ENCODE results near the gene XRN2. TPM values are rescaled to one million over a fixed set of nuclear protein-coding genes. Genes with fewer than 3 reads are reported as not detected.

XRN2 gene
- total RNA-seq, 2 donors from 2014 or later, result 77.9 to 81.8 TPM

DNA sequence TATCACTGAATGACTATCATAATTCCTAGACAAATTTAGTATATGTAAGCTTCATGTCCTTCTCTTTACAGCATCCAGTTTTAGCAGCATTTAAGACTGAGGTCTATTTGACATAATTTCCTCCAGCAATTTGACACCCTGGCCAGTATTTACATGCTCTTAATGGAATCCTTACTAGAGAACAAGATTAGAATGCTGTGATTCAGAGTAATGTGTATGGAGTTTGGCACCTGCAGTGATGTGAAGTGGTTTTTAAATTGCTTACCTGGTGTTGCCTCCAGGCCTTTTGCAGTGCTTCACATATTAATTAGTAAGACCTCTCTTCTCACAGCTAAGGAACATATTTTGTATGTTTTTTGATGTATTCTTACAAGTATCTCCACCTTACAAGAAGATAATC, 84.4 kb downstream of the XRN2 start:
- no peak overlapping the region for H3K27ac Mint-ChIP-seq
- DNase-seq (no peak), ATAC-seq (replicated peaks in 1 of 2) (no peak)
- H3K4me1 Mint-ChIP-seq (ENCODE audit: low read depth), result peaks cover 9% of the 10 kb centered on the region
- H3K36me3 Mint-ChIP-seq (ENCODE audit: insufficient read depth in 2 of 2), result peaks cover 2 to 13% of the 10 kb centered on the region in 2 donors
- H3K9me3 Mint-ChIP-seq, result no peaks in the 10 kb centered on the region
- H3K27me3 Mint-ChIP-seq (ENCODE audit: low read depth), result peaks cover 17% of the 10 kb centered on the region
- no peak overlapping the region for H3K4me3 Mint-ChIP-seq

DNA sequence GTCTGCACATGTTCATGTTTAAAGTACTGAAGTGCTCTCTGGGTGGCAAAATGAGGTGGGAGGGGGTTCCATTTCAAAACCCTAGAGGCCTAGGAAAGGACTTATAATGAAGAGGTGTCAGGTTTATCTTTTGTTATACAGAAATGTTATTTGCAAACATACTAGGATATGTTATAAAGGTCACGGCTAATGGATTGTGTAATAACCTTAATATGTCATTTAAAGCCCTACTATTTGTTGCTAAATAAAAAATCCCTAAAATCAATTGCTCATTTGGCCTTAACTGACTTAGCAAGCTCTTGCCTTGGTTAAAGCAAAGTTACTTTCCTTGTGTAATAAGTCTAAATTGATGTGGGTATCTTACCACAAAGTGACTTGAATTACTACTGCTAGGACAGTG, 85.4 kb downstream of the XRN2 start:
- no peak overlapping the region for H3K4me3 Mint-ChIP-seq
- no peak overlapping the region for H3K27ac Mint-ChIP-seq
- H3K36me3 Mint-ChIP-seq (ENCODE audit: insufficient read depth in 2 of 2), result peaks cover 2 to 11% of the 10 kb centered on the region in 2 donors
- no peak for DNase-seq
- no peak for ATAC-seq (replicated peaks in 1 of 2)
- no peaks in the 10 kb centered on the region for H3K9me3 Mint-ChIP-seq
- H3K4me1 Mint-ChIP-seq (ENCODE audit: low read depth), result peaks cover 19% of the 10 kb centered on the region
- peaks cover 27% of the 10 kb centered on the region for H3K27me3 Mint-ChIP-seq (ENCODE audit: low read depth)

DNA sequence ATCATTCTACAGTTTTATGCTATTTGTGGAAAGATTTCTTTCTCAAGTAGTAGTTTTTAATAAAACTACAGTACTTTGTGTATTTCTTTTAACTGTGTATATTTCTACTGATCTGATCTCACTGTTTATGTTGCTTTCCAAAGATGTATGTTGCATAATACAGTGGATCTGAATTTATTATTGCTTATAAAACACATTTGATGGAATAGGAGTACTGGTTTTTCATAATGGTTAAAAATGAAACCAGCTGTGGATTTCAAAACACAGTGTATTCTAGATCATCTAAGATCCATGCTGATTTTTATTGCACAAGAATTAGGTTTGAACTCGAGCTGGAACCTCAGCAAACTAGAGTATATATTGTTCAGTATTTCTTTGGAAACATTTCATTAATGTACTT, 86.2 kb downstream of the XRN2 start:
- ATAC-seq (replicated peaks in 1 of 2) (no peak), DNase-seq (no peak)
- Mint-ChIP-seq H3K4me1 (ENCODE audit: low read depth) (peaks cover 20% of the 10 kb centered on the region), H3K9me3 (no peaks in the 10 kb centered on the region), H3K36me3 (ENCODE audit: insufficient read depth in 2 of 2) (peaks cover 2 to 10% of the 10 kb centered on the region in 2 donors), H3K27me3 (ENCODE audit: low read depth) (peaks cover 36% of the 10 kb centered on the region), H3K27ac (no peak overlapping the region), H3K4me3 (no peak overlapping the region)

DNA sequence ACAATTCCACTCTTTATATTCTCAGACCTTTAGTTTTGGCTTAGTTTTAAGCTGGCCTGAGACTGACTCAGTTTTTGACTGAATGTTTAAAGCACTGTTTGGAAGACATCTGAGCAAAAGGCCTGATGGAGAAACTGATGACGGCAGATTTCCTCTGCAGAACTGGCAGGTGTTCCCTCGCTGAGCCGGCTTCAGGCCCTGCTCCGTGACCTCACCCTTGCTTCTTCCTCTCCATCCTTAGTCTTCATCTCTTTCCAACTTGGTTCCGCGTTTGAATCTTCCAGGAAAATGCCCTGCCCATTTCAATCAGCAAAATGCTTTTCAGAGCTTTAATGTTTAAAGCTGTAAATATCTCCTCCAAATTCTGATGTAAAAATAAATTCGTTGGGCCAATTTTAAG, 87.6 kb downstream of the XRN2 start:
- Mint-ChIP-seq H3K27me3 (ENCODE audit: low read depth) (peaks cover 44% of the 10 kb centered on the region), H3K27ac (no peak overlapping the region), H3K36me3 (ENCODE audit: insufficient read depth in 2 of 2) (peaks cover 2 to 12% of the 10 kb centered on the region in 2 donors), H3K9me3 (no peaks in the 10 kb centered on the region), H3K4me3 (no peak overlapping the region), H3K4me1 (ENCODE audit: low read depth) (peaks cover 27% of the 10 kb centered on the region)
- DNase-seq (no peak), ATAC-seq (replicated peaks in 1 of 2) (no peak)

DNA sequence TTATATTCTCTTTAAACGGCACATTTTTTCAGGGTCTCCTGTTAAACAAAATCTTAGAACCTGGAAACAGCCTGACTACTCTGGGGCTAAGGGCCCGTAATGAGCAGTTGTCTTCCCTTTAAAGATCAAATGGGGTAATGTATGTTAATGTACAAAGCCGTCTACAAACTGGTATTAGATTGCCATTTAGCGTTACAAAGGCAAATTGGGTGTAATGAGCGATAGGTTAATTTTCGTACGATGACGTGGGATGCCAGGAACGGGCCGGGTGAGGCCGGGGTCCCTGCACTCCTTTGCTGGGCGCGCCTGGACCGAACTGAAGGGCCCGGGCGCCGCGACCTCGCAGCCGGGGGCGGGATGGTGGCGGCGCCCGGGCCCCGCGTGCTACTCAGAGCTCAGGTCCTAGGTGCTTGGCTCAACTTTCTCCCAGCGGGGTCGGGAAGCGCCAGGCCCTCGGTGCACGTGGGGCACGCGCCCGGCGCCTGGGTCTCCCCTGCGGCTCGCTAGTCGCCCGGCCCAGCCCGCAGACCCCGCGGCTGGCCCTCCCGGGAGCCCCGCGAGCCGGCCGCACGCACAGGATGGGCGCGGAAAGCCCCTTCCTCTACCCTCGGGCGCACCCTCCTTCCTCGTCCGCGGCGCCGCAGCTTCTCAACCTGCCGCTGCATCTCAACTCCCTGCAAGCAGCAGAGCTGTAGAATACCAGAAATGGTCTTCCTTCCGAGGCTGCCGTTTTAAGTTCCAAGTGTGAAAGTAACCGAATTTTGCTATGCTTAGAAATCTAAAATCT, 88.2 kb downstream of the XRN2 start:
- ATAC-seq (replicated peaks in 1 of 2), result peak in 1 of 2 donors; percentile 35
- Mint-ChIP-seq H3K4me3 (peak overlapping the region; percentile 68 to 78), H3K9me3 (no peaks in the 10 kb centered on the region), H3K27ac (peak overlapping the region; percentile 63), H3K4me1 (ENCODE audit: low read depth) (peaks cover 27% of the 10 kb centered on the region), H3K27me3 (ENCODE audit: low read depth) (peaks cover 44% of the 10 kb centered on the region), H3K36me3 (ENCODE audit: insufficient read depth in 2 of 2) (peaks cover 2 to 12% of the 10 kb centered on the region in 2 donors)
- peak; percentile 7 to 26 for DNase-seq

DNA sequence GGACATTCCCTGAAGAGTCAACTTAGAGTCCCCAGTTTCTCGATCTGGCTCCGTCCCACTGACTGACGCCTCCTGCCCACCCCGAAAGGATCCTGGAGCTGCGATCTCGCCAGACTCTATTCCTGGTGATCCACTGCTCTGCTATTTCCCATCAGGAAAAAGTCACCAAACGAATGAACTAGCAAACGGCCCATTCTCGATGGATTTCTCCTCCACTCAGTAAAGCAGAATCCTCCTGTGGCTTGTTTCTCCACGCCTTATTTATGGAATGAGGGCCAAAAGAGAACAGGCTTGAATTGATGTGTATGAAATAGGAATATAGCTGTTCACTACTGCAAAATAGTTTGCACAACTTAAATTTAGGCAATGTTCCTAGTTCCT, 88.8 kb downstream of the XRN2 start:
- no peak for DNase-seq
- peaks cover 27% of the 10 kb centered on the region for H3K4me1 Mint-ChIP-seq (ENCODE audit: low read depth)
- peak overlapping the region; percentile 68 to 78 for H3K4me3 Mint-ChIP-seq

DNA sequence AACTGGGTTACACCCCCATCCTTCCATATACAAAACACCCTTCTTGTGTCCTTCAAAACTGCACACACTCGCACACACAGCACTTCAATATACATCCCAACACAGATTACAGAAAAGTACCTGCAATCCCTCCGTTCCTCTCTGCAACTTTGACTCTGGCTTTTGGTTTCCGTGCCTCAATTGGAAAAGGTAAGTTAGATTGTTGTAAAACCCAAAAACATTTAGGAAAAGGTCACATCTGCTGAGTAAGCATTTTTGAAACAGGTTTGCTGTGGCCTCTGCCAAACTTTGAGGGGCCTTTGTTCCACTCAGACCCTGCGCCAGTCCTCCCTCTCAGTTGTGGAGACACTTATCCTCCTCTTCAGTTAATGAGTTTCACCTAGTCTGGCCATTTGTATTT, 90.0 kb downstream of the XRN2 start:
- Mint-ChIP-seq H3K27me3 (ENCODE audit: low read depth) (peaks cover 51% of the 10 kb centered on the region), H3K4me1 (ENCODE audit: low read depth) (peaks cover 27% of the 10 kb centered on the region), H3K36me3 (ENCODE audit: insufficient read depth in 2 of 2) (peaks cover 2 to 10% of the 10 kb centered on the region in 2 donors), H3K27ac (peak overlapping the region; percentile 35), H3K9me3 (no peaks in the 10 kb centered on the region), H3K4me3 (peak overlapping the region; percentile 41 to 47)
- no peak for DNase-seq
- ATAC-seq (replicated peaks in 1 of 2), result no peak

More for the DNA sequence above, 88.8 kb downstream of the XRN2 start:
- no peaks in the 10 kb centered on the region for H3K9me3 Mint-ChIP-seq
- H3K27me3 Mint-ChIP-seq (ENCODE audit: low read depth), result peaks cover 44% of the 10 kb centered on the region
- H3K27ac Mint-ChIP-seq, result peak overlapping the region; percentile 63
- H3K36me3 Mint-ChIP-seq (ENCODE audit: insufficient read depth in 2 of 2), result peaks cover 2 to 12% of the 10 kb centered on the region in 2 donors
- no peak for ATAC-seq (replicated peaks in 1 of 2)

DNA sequence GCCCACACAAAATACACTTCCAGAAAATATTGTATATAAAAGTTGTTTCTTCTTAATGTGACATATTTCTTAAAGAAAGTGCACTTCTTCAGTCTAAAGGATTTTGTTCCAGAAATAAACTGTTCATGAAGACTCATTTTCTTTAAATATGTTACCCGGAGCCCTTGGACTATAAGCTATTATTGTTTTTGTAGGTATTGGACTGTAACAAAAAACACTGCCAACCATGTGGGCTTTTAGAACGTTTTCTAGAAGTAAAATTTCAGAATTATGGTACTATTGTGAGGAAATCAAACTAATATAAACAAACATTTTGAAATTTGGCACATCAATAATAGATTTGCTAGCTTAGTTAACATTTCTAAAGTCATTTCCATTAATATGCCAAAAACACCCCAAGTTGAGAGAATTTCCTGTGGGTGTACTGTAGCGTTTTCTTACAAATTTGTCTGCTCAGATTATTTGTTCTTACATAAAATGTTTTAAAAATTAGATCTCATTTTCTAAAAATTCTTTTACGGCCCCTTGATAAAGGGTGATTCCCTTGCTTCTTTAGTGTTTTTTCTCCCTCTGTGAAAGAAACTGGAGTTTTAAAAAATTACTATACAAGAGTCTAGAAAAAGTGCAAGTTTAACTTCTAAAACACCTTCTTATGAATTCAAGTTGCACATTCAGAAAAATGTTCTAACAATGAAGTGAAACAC, 90.8 kb downstream of the XRN2 start:
- Mint-ChIP-seq H3K4me3 (no peak overlapping the region), H3K4me1 (ENCODE audit: low read depth) (peaks cover 27% of the 10 kb centered on the region), H3K27ac (no peak overlapping the region), H3K27me3 (ENCODE audit: low read depth) (peaks cover 59% of the 10 kb centered on the region), H3K9me3 (no peaks in the 10 kb centered on the region), H3K36me3 (ENCODE audit: insufficient read depth in 2 of 2) (peaks cover 2 to 10% of the 10 kb centered on the region in 2 donors)
- DNase-seq (no peak), ATAC-seq (replicated peaks in 1 of 2) (no peak)

DNA sequence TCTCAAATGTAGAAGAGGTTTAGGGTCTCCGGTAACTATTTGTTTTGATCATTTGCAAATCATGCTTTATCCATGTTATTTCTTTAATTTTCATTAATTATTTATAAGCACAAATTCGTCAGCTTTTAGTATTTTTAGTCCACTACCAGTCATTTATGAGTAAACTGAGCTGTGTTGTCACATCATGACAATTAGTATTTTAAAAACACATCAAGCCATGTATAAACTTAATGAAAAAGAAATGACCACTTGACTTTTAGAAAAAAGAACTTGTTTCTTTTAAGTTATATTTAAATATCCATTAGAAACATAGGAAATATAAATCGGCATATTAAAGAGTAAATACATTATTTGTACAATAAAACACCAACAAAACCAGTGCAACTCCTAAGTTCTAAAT, 91.4 kb downstream of the XRN2 start:
- DNase-seq, result no peak
- Mint-ChIP-seq H3K27me3 (ENCODE audit: low read depth) (peaks cover 65% of the 10 kb centered on the region), H3K27ac (no peak overlapping the region), H3K36me3 (ENCODE audit: insufficient read depth in 2 of 2) (peaks cover 2 to 10% of the 10 kb centered on the region in 2 donors), H3K4me1 (ENCODE audit: low read depth) (peaks cover 27% of the 10 kb centered on the region), H3K4me3 (no peak overlapping the region), H3K9me3 (no peaks in the 10 kb centered on the region)
- ATAC-seq (replicated peaks in 1 of 2), result no peak

DNA sequence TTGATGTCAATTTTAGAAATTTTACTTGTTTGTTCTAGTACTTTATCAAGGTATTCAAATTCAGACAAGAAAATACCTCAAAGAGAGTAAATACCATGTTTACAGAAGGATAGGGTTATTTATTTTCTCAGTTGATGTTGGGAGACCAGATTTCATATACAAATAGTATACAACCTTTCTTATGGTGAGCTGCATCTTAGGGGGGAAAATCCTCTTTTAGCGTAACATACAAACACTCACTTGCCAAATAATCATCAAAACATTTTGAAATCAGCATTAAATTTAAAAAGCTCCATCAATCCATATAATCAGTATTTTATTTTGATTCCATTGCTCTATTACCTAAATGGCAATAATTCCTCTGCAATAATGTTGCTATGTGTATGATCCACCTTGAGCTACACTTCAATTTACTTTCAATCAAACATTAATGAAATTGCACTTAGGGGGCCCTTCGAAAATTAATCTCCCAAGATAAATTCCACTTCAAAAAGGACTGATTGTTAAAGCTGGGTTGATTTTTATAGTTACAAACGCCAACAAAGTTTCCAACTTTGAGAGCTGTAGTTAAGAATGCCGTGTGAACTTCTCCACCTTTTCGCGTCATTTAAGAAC, 92.0 kb downstream of the XRN2 start:
- DNase-seq (no peak), ATAC-seq (replicated peaks in 1 of 2) (no peak)
- H3K4me1 Mint-ChIP-seq (ENCODE audit: low read depth), result peaks cover 27% of the 10 kb centered on the region
- peaks cover 68% of the 10 kb centered on the region for H3K27me3 Mint-ChIP-seq (ENCODE audit: low read depth)
- H3K9me3 Mint-ChIP-seq, result no peaks in the 10 kb centered on the region
- H3K27ac Mint-ChIP-seq, result peak overlapping the region; percentile 79
- peak overlapping the region; percentile 71 to 72 for H3K4me3 Mint-ChIP-seq
- H3K36me3 Mint-ChIP-seq (ENCODE audit: insufficient read depth in 2 of 2), result peaks cover 2 to 10% of the 10 kb centered on the region in 2 donors

DNA sequence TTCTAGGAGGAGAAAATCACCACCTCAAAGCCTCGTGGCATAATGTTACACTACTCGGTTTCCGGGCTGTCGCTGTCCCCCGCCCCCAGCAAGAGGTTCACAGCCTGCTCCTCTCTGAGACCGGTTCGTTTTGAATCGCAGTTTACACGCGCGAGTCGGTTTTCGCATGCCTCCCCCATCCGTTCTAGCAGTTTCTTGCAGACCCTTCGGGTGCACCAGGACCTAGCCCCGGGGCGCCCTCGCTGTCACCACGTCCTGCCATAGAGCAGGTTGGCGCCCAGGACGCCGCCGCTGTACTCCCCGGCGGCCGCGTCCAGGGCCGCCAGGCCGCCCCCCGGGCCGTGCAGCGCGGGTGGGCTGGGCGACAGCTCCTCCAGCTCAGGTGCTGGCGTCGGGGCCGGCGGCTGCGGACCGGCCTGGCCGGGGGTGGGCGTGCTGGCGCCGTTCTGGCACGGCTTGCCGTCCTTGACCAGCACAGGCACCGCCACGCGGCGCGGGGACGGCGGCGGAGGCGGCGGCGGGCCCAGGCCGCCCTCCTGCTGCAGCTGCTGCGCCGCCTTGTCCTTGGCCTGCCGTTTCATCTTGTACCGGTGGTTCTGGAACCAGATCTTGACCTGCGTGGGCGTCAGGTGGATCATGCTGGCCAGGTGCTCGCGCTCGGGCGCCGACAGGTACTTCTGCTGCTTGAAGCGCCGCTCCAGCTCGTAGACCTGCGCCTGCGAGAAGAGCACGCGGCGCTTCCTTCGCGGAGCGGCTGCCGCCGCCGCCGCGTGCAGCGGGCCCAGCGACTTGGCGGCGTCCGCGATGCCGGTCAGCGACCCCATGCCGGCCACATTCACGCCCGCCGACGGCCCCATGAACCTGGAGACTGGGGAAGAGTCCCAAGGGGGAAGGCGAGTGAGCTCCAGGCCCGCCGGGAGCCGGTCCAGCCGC, 92.8 kb downstream of the XRN2 start:
- Mint-ChIP-seq H3K4me1 (ENCODE audit: low read depth) (peaks cover 27% of the 10 kb centered on the region), H3K9me3 (no peaks in the 10 kb centered on the region), H3K27ac (peak overlapping the region; percentile 79), H3K4me3 (peak overlapping the region; percentile 71 to 72), H3K36me3 (ENCODE audit: insufficient read depth in 2 of 2) (peaks cover 2 to 7% of the 10 kb centered on the region in 2 donors), H3K27me3 (ENCODE audit: low read depth) (peaks cover 73% of the 10 kb centered on the region)
- ATAC-seq (replicated peaks in 1 of 2) (peak; percentile 82 to 86), DNase-seq (peak; percentile 62 to 70)

DNA sequence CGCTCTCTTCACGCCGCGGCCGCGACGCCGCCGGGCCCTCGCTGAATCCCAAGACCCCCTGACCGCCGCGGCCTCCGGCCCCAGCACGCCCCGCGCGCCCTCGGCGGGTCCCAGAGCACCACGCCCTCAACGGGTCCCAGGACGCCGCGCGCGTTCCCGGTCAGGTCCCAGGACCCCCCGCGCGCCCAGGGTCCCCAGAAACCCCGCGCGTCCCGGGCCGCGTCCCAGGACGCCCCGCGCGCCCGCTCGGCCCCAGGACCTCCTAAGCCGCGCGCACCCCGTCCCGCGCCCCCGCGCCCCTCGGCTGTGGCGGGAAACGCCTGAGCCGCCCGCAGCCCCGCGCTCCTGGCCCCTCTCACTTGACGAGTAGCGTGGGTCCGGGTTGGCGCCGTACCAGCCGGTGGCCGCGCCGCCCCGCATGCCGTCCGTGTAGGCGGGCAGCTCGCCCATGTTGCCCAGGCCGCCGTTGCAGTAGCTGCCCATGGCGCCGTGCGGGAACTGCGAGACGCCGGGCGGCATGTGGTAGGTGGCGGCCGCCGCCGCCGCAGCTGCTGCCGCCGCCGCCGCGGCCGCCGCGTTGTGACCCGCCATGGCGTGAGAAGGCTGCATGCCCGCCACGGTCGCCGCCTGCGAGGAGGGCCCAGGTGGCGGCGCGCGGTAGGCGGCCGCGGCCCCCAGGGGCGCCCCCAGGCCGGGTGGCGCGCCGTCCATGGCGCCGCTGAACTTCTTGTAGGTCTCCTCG, 93.6 kb downstream of the XRN2 start:
- Mint-ChIP-seq H3K9me3 (no peaks in the 10 kb centered on the region), H3K27me3 (ENCODE audit: low read depth) (peaks cover 73% of the 10 kb centered on the region), H3K27ac (no peak overlapping the region), H3K4me1 (ENCODE audit: low read depth) (peaks cover 25% of the 10 kb centered on the region), H3K4me3 (peak overlapping the region in 1 of 2 donors; percentile 49), H3K36me3 (ENCODE audit: insufficient read depth in 2 of 2) (peaks cover 0 to 6% of the 10 kb centered on the region in 2 donors)
- DNase-seq (peak; percentile 14 to 16), ATAC-seq (replicated peaks in 1 of 2) (peak; percentile 29 to 35)
